HG02763 (cell line): ENCODE data around the gene KPNA1.
"Not testable (repeated sequence)": the region's sequence is repeated elsewhere in the genome, so short reads cannot be mapped to it uniquely, and the experiment has no call there.

ENCODE experiments used
- ATAC-seq: cut with Tn5 transposase; IDR thresholded peaks from one replicate; pipeline ENCODE4 v1.9.1; 2021; ENCODE audit warnings: mild to moderate bottlenecking, moderate library complexity; ENCODE audit not compliant: unreplicated experiment

The KPNA1 gene

DNA sequence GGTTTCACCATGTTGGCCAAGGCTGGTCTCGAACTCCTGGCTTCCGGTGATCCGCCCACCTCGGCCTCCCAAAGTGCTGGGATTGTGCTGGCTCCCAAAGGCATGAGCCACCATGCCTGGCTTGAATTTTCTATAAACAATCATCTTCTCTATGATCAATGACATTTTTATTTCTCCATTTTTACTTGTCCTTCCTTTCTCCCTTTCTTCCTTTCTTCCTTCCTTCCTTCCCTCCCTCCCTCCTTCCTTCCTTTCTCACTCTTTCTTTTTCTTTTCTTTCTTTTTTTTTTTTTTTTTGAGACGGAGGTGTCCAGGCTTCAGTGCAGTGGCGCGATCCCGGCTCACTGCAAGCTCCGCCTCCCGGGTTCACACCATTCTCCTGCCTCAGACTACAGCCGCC, 8.6 kb upstream of the KPNA1 start:
- no peak for ATAC-seq

DNA sequence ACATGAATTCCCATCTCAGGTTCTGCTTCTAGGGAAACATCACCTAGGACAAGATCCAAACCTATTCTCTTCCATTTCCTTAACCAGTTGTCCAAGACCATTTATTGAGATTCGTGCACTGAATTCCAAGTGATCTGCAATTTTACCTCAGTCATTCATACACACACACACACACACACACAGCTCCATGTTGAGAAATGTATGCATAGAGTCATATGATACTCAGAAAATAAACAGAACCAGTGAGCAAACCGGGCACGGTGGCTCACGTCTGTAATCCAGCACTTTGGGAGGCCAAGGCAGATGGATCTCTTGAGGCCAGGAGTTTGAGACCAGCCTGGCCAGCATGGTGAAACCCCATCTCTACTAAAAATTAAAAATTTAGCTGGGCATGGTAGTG, 6.1 kb upstream of the KPNA1 start:
- ATAC-seq: no peak

DNA sequence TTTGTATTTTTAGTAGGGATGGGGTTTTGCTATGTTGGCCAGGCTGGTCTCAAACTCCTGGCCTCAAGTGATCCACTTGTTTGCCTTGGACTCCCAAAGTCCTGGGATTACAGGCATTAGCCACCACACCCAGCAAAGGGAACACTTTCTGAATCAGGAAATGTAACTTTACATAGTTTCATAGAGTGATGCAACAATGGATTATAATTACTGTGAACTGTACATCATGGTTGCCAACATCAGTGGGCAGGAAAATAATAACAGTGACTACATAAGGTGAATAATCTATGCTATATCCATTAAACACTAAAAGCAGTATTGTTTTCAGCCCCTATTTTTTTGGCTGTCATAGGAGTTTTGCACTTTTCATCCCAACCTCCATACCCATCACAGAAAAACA, 5.0 kb upstream of the KPNA1 start:
- ATAC-seq: no peak

DNA sequence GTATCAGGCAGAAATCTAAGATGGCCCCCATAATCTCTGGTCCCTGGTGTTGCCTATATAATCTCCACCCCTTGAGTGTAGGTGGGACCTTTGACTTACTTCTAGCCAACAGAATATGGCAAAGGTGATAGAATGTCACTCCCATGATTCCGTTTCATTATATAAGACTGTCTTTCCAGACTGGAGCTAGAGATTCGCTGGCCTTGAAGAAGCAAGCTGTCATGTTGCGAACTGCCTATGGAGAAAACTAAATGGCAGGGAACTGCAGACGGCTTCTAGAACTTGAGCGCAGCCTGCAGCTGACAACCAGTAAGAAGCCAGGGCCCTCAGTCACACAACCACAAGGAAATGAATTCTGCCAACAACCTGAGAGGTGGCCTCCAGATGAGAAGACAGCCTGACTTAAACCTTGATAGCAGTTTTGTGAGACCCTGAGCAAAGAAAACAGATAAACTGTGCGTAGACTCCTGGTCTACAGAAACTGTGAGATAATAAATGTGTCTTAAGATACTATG, 2.2 kb upstream of the KPNA1 start:
- ATAC-seq: no peak

DNA sequence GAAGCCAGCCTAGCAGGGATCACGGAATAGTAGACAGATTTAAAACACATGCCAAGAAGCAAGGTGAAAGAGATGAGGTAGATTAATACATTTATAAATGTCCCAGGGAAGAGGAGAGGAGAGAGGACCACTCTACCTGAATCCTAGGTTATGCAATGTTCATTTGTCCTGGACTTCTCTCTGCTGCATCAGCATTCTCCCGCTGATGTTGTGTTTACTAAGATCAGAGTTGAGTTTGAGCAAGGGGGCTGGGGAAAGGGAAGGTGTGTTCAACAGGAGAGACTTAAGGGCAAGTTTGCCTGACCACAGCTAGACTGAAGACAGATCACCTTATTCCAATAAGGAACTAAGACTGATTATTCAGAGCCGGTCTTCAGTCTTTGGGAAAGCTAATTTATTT, 1.1 kb upstream of the KPNA1 start:
- no peak for ATAC-seq

DNA sequence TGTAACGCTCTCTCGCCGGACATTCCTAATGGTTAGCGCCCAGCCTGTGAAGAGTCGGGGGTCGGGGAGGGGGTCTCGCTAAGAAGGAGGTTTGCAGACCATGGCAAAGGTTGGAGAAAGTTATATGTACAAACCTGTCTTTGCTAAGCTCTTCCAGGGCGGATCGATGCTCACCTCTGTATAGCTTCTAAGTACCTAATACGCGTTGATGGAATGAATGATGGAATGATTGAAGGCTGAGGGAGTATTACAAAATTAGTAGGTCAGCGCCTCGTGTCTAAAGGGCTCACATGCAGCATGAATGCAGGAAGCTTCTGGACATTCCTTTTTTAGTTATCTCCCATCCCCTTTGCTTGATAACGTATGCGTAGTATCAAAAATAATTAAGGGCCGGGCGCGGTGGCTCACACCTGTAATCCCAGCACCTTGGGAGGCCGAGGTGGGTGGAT, 305 bp upstream of the KPNA1 start:
- no peak for ATAC-seq

DNA sequence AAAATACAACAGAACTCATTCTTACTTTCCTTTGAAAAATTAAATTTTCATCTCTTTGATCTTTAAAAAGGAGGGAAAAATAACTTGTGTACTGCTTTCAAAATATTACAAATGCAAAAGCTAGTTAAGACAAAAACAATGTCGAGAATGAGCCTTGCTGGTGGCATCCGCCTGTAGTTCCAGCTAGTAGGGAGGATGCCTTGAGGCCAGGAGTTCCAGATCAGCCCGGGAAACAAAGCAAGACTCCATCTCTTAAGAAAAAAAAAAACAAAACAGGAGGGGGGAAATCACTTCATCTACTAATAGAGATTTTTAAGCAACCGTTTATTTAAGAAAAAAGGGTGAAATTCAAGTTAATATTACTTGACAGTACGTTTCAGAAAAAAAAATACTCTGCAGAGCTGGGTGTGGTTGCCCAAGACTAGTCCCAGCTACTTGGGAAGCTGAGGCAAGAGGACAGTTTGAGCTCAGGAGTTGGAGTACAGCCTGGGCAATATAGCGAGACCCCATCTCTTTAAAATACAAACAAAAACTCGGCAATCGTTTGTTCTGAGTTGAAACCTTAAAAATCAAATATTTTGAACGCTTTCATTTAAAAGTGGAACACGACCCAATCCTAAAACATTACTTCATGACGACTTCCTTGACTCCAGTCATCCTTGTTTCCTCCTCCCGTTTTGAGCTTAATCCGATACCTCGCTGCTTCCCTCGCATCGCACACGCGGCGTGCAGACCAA, 1.2 kb downstream of the KPNA1 start:
- no peak for ATAC-seq

DNA sequence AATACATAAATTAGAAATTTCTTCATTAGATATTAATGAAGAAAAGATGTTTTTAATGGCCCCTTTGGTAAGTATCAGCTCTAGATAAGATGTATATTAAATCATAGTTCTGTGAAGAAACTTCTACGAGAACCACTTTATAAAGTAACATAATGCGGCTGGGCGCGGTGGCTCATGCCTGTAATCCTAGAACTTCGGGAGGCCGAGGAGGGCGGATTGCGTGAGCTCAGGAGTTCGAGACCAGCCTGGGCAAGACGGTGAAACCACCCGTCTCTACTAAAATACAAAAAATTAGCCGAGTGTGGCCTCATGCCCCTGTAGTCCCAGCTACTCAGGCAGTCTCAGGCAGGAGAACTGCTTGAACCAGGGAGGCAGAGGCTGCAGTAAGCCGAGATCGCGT, 2.5 kb downstream of the KPNA1 start:
- no peak for ATAC-seq

DNA sequence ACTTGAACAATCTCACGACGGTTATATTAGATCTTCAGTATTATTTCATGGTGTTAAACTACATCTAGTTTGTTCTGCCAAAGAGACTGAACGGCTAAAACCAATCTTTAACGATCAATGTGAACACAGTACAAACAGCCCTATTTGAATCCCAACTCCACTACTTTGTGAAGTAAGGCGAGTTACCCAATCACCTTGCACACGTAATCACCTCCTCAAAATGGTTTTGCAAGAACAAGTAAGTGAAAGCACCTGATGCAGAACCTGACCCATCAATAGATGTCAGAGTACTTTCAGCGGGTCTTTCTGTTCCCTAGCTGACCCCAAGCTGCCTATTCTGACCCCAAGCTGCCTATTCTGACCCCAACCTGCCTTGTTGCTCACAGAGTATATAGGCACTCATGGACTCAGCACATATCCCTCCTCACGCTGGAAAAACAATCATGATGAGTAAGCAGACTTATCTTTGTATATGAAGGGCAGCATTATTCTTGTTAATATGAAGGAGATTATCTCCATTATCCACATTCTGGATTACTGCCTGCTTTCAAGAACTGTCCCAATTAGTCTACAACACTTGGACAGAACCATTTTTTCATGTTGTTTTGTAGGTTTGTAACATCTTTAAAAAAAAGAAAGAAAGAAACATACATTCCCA, 3.7 kb downstream of the KPNA1 start:
- no peak for ATAC-seq

DNA sequence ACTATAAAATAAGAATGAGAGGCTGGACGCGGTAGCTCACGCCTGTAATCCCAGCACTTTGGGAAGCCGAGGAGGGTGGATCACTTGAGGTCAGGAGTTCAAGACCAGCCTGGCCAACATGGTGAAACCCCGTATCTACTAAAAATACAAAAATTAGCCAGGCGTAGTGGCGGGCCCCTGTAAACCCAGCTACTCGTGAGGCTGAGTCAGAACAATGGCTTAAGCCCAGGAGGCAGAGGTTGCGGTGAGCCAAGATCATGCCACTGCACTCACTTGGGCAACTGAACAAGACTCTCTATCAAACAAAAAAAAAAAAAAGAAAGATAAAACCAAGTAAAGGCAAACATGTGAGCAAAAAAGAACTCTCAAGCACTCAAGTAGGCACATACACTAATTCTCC, 5.8 kb downstream of the KPNA1 start:
- ATAC-seq: not testable (repeated sequence)

DNA sequence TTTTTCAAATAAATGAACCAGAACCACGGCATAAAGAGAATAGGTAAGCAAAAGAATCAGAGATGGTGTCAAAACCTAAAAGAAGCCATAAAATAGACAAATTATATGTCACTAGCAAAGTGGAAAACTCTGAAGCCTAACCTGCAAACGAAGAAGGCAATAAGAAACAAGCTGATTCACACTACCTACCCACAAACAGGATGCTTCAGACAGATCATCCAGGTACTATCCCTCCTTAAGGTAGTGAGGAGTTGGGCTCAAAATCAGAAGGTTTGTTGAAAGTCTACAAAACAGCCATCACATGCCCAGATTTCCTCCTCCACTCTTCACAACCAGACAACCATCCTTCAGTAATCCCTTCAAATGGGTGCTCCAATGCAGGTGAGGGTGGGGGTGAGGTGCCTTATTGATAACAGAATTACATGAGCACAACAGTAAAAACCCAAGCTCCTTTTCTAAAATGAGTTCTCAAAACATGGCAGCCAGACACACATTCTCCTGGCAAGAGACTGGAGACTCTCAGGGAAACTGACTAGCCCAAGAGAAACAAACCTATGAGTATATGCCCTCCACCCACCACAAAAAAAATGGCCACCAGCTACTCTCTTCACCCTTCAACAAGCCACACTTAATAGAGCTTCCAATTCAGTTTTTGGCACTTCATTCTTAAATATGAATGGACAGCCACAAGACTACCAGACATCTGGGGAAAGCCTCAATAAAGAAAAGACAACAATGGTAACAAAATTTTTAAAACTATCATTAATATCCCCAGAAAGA, 6.4 kb downstream of the KPNA1 start:
- ATAC-seq: no peak

DNA sequence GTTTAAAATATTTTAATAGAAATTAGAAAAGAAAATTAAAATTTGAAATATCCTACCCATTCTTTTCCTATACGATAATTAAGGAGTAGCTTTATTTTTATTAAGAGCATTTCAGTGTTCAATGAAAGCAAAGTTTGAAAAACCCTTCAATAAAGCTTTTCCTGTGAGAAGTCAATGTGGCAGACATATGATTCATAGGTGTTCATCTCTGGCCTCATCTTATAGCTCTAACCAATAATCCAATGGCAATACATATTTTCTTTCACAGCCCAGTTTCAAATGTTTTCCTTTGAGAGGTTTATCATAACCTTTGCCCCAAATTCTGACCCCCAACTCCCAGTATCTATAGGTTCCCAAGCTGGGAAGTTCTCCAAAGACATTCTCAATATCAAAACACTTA, 8.3 kb downstream of the KPNA1 start:
- ATAC-seq: no peak

DNA sequence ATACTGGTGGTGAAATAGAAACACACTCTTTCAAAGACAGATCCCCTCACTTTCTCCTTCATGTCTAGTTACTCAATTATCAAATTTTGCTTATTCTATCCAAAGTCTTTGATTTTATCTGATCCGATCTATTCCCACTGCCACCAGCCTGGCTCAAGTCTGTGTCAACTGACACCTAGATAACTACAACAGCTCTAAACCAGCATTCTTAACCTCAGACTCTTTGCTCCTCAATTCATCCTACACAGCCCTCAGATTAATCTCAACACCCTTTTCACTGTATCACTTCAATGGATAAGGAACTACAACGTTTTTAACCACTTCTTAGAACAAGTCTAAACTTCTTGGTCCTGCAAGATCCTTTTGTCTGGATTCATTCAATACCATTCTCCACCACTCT, 9.1 kb downstream of the KPNA1 start:
- ATAC-seq: no peak

DNA sequence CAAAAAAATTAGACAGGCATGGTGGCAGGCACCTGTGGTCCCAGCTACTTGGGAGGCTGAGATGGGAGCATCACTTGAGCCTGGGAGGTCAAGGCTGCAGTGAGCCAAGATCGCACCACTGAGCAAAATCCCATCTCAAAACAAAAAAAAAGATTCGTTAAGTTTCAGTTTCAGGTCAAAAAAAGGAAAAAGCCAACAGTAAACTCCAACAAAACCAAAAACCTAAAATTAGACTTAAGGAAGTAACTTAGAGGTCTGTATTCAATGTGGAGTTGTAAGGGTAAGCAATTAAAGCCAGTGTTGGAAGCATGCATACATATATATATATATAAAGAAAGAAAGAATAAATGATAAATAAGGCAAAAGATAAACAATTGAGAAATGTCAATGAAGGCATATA, 11.8 kb downstream of the KPNA1 start:
- no peak for ATAC-seq

DNA sequence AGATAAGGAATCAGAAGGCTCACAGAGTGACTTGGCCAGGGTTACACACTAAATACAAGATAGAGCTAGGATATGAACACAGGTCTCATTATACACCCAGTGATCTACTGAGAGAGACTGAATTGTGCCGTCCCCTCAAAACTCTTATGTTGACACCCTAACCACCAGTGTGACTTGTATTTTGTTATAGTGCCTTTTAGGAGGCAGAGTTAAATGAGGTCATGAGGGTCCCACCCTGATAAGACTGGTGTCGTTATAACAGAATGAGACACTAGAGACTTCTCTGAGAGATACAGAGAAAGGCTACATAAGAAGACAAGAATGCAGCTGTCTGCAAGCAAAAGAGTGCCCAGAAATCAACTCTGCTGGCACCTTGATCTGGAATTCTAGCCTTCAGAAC, 12.6 kb downstream of the KPNA1 start:
- ATAC-seq: no peak

DNA sequence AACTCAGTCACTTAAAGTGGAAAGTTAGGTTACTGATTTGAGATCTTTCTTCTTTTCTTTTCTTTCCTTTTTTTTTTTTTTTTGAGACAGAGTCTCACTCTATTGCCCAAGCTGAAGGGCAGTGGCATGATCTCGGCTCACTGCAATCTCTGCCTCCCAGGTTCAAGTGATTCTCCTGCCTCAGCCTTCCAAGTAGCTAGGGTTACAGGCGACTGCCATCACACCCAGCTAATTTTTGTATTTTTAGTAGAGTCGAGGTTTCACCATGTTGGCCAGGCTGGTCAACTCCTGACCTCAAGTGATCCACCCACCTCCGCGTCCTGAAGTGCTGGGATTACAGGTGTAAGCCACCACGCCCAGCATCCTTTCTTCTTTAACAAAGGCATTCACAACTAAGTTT, 13.8 kb downstream of the KPNA1 start:
- not testable (repeated sequence) for ATAC-seq

DNA sequence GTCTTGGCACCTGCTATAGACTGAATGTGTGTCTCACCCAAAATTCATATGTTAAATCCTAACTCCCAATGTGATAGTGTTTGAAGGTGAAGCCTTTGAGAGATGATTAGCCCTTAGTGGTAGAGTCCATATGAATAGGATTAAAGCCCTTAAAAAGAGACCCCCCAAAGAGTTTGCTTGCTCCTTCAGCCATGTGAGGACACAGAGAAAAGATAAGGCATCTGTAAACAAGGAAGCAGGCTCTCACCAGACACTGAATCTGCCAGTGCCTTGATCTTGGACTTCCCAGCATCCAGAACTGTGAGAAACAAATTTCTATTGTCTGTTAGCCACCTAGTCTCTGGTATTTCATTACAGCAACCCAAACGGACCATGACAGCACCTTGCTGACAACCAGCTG, 16.6 kb downstream of the KPNA1 start:
- ATAC-seq: no peak

DNA sequence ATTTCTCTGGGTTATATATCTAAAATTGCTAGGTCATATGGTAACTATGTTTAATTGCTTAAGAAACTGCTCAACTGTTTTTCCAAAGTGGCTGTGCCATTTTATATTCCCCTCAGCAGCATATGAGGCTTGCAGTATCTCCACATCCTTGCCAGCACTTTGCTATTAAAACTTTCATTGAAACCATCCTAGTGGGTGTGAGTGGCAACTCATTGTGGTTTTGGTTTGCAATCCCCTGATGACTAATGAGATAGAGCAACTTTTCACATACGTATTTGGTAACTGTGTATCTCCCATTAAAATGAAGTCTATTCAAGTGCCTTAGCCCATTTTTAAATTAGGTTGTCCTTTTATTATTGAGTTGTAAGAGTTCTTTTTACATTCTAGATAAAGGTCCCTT, 17.3 kb downstream of the KPNA1 start:
- peak; percentile 81 for ATAC-seq

DNA sequence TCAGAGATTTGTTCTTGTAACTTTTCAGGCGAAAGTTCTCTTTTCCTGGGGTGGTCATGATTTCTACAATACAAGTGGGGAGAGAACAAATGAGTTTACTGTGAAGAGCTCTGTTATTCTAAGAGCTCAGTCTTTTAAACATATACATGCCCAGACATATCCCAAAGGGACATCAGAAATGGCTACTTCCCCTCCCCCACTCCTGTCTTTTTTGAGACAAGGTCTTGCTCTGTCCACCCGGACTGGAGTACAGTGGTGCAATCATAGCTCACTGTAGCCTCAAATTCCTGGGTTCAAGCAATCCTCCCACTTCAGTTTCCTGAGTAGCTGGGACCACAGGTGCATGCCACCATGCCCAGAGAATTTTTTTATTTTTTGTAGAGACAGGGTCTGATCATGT, 18.2 kb downstream of the KPNA1 start:
- no peak for ATAC-seq

DNA sequence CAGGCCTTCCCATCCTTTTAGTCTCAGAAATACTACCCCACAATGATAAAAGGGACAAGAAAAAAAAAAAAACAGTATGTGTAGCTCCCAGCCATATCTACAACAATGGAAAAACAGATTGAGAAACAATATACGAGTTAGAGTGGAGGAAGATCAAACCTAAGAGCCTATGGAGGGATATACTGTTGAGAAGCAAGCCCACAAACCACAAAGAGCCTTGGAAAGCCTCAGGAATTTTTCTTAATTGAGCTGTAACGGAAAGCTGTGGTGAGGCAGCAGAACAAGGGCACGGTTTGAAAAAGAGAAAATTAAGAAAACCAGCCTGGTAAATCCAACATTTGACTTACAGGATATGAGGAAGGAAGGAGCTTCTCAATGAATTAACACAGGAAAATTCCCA, 21.4 kb downstream of the KPNA1 start:
- no peak for ATAC-seq

DNA sequence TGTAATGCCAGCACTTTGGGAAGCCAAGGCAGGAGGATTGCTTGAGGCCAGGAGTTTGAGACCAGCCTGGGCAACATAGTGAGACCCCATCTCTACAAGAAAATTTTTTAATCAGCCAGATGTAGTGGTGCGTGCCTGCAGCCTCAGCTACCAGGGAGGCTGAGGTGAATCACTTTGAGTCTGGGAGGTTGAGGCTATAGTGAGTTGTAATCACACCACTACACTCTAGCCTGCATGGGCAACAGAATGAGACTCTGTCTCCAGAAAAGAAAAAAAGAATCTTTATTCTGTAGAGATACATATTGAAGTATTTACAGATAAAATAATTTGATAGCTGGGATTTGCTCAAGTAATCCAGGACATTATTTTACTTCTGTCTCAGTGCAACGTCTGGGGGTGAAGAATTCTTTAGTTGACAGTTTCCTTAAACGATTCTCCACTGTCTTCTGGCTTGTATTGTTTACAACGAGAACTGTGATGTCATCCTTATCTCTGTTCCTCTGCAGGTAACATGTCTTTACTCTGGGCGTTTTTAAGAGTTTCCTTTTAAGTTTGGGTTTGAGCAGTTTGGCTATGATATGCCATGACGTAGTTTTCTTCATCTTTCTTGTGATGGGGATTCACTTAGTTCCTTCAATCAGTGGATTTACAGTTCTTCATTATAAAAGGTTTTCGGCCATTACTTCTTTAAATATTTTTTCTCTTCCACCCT, 26.3 kb downstream of the KPNA1 start:
- ATAC-seq: no peak
